HG03139 (cell line): ENCODE data around the gene LRSAM1.
"Not testable (repeated sequence)": the region's sequence is repeated elsewhere in the genome, so short reads cannot be mapped to it uniquely, and the experiment has no call there.

Experiments
- ATAC-seq: cut with Tn5 transposase; IDR thresholded peaks from one replicate; pipeline ENCODE4 v1.9.1; 2021; ENCODE audit not compliant: unreplicated experiment

The LRSAM1 gene

GRCh38 chr9:127455324-127455992 is 4.1 kb downstream of the LRSAM1 start:
- no peak for ATAC-seq

GRCh38 chr9:127457191-127457878 is 6.0 kb downstream of the LRSAM1 start:
- no peak for ATAC-seq

GRCh38 chr9:127458921-127459320 is 7.6 kb downstream of the LRSAM1 start:
- ATAC-seq, result no peak

- ATAC-seq, result no peak
Measured at GRCh38 chr9:127463382-127463781, 12.1 kb downstream of the LRSAM1 start.

GRCh38 chr9:127463911-127464310 is 12.6 kb downstream of the LRSAM1 start:
- ATAC-seq, result no peak

- ATAC-seq, result not testable (repeated sequence)
Measured at GRCh38 chr9:127466407-127466917, 15.2 kb downstream of the LRSAM1 start.

- ATAC-seq, result no peak
Measured at GRCh38 chr9:127467621-127468020, 16.3 kb downstream of the LRSAM1 start.

GRCh38 chr9:127470662-127471061 is 19.4 kb downstream of the LRSAM1 start:
- no peak for ATAC-seq

- no peak for ATAC-seq
Measured at GRCh38 chr9:127473501-127473900, 22.2 kb downstream of the LRSAM1 start.

GRCh38 chr9:127473932-127474331 is 22.6 kb downstream of the LRSAM1 start:
- ATAC-seq, result no peak

- ATAC-seq, result no peak
Measured at GRCh38 chr9:127474592-127474991, 23.3 kb downstream of the LRSAM1 start.

- no peak for ATAC-seq
Measured at GRCh38 chr9:127479507-127480081, 28.3 kb downstream of the LRSAM1 start.

GRCh38 chr9:127482662-127483061 is 31.4 kb downstream of the LRSAM1 start:
- no peak for ATAC-seq

- ATAC-seq, result no peak
Measured at GRCh38 chr9:127485995-127486394, 34.7 kb downstream of the LRSAM1 start.

- no peak for ATAC-seq
Measured at GRCh38 chr9:127488946-127489345, 37.6 kb downstream of the LRSAM1 start.

GRCh38 chr9:127489471-127490115 is 38.3 kb downstream of the LRSAM1 start:
- no peak for ATAC-seq

GRCh38 chr9:127490535-127491230 is 39.4 kb downstream of the LRSAM1 start:
- no peak for ATAC-seq

- no peak for ATAC-seq
Measured at GRCh38 chr9:127491516-127491915, 40.2 kb downstream of the LRSAM1 start.

- no peak for ATAC-seq
Measured at GRCh38 chr9:127492616-127493015, 41.3 kb downstream of the LRSAM1 start.

- no peak for ATAC-seq
Measured at GRCh38 chr9:127493592-127494303, 42.4 kb downstream of the LRSAM1 start.
